Upper lobe of left lung (tissue), 4 donors: ENCODE measurements around the gene FNIP1.

Experiments used
- CTCF ChIP-seq, 6 experiments: fragments of 450-650 bp in 4 of 6; fragments of 200-600 bp in 2 of 6; sonication (generic) in 2 of 6; IDR thresholded peaks; one replicate each; pipeline ENCODE4 v1.5.1; 2016 to 2019; ENCODE audit warnings: antibody characterized with exemption in 6 of 6
- EP300 ChIP-seq, 4 donors: sonication (generic); formaldehyde crosslinking; IDR thresholded peaks; one replicate each; pipeline ENCODE4 v1.5.1; 2017; ENCODE audit warnings: antibody characterized with exemption in 4 of 4, control low read depth in 2 of 4
- POLR2A ChIP-seq, 4 donors: fragments of 450-650 bp; IDR thresholded peaks; one replicate each; pipeline ENCODE4 v1.5.1; 2016 to 2017; ENCODE audit warnings: antibody characterized with exemption in 4 of 4, mild to moderate bottlenecking in 2 of 4
- POLR2AphosphoS5 ChIP-seq, 2 donors: sonication (generic); formaldehyde crosslinking; IDR thresholded peaks; one replicate each; pipeline ENCODE4 v1.5.1; 2017; ENCODE audit warnings: antibody characterized with exemption in 2 of 2

- TF ChIP-seq CTCF (IDR thresholded peaks at IDR 0.05) (no peak), EP300 (IDR thresholded peaks at IDR 0.05) (peak in 1 of 4 donors; percentile 55), POLR2A (IDR thresholded peaks at IDR 0.05) (no peak), POLR2AphosphoS5 (IDR thresholded peaks at IDR 0.05) (peak; percentile 55 to 62)
Measured at GRCh38 chr5:131671994-131672655, 124.7 kb downstream of the FNIP1 start.
